Measurements from ENCODE around the gene CSRNP2. TPM values are rescaled to one million over a fixed set of nuclear protein-coding genes. Genes with fewer than 3 reads are reported as not detected.
A peak's percentile ranks its signal among the peaks of the same experiment; 100 is the strongest.

The CSRNP2 gene
- total and polyA plus RNA-seq, 3 experiments from 2014 or later: 4.8 to 21.5 (median 20.5) TPM

DNA sequence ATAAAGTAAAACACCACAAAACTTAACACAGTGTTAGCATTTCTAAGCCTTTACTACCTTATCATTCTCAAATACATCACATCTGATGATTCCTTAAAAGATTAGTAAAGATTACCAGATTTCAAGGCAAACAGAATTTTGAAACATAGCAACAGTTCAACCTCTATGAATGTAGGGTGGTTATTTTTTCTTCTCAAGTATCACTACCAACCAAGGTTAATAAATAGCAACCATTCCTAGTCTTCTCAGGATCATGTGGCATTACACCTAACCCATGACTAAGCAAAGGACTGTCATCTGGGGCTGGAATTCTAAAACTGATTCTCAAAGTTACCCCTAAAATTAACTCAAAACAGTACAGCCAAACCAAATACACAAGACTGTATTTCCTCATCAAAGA, 39.4 kb upstream of the CSRNP2 start:
- ChIA-PET CTCF (no interaction called here), POLR2A (no interaction called here)
- Mint-ChIP-seq H3K4me1 (peaks cover 0 to 9% (median 0%) of the 10 kb centered on the region in 3 donors), H3K27ac (peak overlapping the region in 1 of 8 donors; percentile 14), H3K27me3 (no peaks in the 10 kb centered on the region), H3K36me3 (peaks cover 0 to 31% (median 6%) of the 10 kb centered on the region in 3 donors), H3K9me3 (no peaks in the 10 kb centered on the region), H3K4me3 (no peak overlapping the region)
- Histone ChIP-seq H3K27ac (ENCODE audit: low read depth, low read length) (no peak overlapping the region), H3K36me3 (ENCODE audit: insufficient read depth, low read length) (no peaks in the 10 kb centered on the region), H3K4me1 (ENCODE audit: insufficient read depth, low read length) (no peaks in the 10 kb centered on the region), H3K27me3 (ENCODE audit: insufficient read depth, low read length, poor library complexity, severe bottlenecking) (no peaks in the 10 kb centered on the region), H3K9me3 (ENCODE audit: low read length) (no peaks in the 10 kb centered on the region), H3K4me3 (ENCODE audit: low read length) (no peak overlapping the region)
- DNase-seq: no peak

DNA sequence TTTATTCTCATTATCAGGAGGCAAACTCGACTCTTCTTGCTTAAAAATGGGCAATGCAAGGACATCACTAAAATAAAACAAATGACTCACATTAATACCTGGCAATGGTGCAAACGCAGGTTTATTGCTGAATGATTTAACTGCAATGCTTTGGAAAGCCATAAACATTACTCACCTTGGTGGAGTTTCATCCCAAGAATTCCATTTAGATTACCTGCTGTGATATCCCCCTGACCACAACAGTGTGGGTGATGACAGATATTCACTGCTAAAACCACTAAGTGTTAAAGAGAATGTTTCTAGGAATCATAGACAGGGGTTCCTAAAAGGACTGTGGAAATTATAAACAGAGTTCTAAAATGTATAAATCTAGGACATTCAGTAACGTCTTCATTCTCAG, 35.3 kb upstream of the CSRNP2 start:
- H3K27ac ChIP-seq (ENCODE audit: low read depth, low read length): no peak overlapping the region
- H3K9me3 ChIP-seq (ENCODE audit: low read length): no peaks in the 10 kb centered on the region
- Mint-ChIP-seq H3K27ac (no peak overlapping the region), H3K9me3 (no peaks in the 10 kb centered on the region), H3K36me3 (peaks cover 4 to 45% (median 17%) of the 10 kb centered on the region in 3 donors), H3K4me3 (no peak overlapping the region), H3K27me3 (no peaks in the 10 kb centered on the region), H3K4me1 (no peaks in the 10 kb centered on the region)
- H3K36me3 ChIP-seq (ENCODE audit: insufficient read depth, low read length): peaks cover 7% of the 10 kb centered on the region
- no peak overlapping the region for H3K4me3 ChIP-seq (ENCODE audit: low read length)
- no peaks in the 10 kb centered on the region for H3K4me1 ChIP-seq (ENCODE audit: insufficient read depth, low read length)
- H3K27me3 ChIP-seq (ENCODE audit: insufficient read depth, low read length, poor library complexity, severe bottlenecking): no peaks in the 10 kb centered on the region
- POLR2A ChIA-PET: no interaction called here
- CTCF ChIA-PET: no interaction called here
- no peak for DNase-seq

DNA sequence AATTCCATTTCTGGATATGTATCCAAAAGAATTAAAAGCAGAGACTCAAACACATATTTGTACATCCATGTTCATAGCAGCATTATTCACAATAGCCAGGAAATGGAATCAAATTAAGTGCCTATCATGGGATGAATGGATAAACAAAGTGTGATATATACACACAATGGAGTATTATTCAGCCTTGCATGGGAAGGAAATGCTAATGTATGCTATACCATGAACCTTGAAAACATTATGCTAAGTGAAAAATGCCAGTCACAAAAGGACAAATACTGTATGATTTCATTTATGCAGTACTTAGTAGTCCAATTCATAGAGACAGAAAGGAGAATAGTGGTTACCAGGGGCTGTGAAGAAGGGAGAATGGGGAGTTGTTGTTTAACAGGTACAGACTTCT, 32.1 kb upstream of the CSRNP2 start:
- Histone ChIP-seq H3K27me3 (ENCODE audit: insufficient read depth, low read length, poor library complexity, severe bottlenecking) (no peaks in the 10 kb centered on the region), H3K4me3 (ENCODE audit: low read length) (no peak overlapping the region), H3K36me3 (ENCODE audit: insufficient read depth, low read length) (peaks cover 17% of the 10 kb centered on the region), H3K27ac (ENCODE audit: low read depth, low read length) (no peak overlapping the region), H3K4me1 (ENCODE audit: insufficient read depth, low read length) (no peaks in the 10 kb centered on the region), H3K9me3 (ENCODE audit: low read length) (no peaks in the 10 kb centered on the region)
- H3K27ac Mint-ChIP-seq: no peak overlapping the region
- no peaks in the 10 kb centered on the region for H3K4me1 Mint-ChIP-seq
- no peaks in the 10 kb centered on the region for H3K9me3 Mint-ChIP-seq
- POLR2A ChIA-PET: no interaction called here
- DNase-seq: no peak
- H3K36me3 Mint-ChIP-seq: peaks cover 4 to 66% (median 19%) of the 10 kb centered on the region in 3 donors
- CTCF ChIA-PET: no interaction called here
- H3K4me3 Mint-ChIP-seq: no peak overlapping the region
- no peaks in the 10 kb centered on the region for H3K27me3 Mint-ChIP-seq

DNA sequence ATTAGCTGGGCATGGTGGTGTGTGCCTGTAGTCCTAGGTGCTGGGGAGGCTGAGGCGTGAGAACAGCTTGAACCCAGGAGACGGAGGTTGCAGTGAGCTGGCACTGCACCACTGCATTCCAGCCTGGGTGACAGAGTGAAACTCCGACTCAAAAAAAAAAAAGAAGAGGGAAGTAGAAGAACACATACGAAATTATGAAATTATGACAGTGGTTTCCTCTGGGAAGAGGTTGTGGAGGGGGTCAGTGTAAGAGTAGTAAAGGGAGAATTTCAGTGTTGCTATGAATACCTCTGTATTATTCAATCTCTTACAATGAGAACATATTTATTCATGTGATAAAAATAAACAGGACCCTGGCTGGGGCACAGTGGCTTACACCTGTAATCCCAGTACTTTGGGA, 24.7 kb upstream of the CSRNP2 start:
- Histone ChIP-seq H3K9me3 (ENCODE audit: low read length) (no peaks in the 10 kb centered on the region), H3K27ac (ENCODE audit: low read depth, low read length) (no peak overlapping the region), H3K4me1 (ENCODE audit: insufficient read depth, low read length) (no peaks in the 10 kb centered on the region), H3K27me3 (ENCODE audit: insufficient read depth, low read length, poor library complexity, severe bottlenecking) (no peaks in the 10 kb centered on the region), H3K4me3 (ENCODE audit: low read length) (no peak overlapping the region), H3K36me3 (ENCODE audit: insufficient read depth, low read length) (peaks cover 41% of the 10 kb centered on the region)
- POLR2A ChIA-PET: no interaction called here
- H3K9me3 Mint-ChIP-seq: no peaks in the 10 kb centered on the region
- H3K4me1 Mint-ChIP-seq: no peaks in the 10 kb centered on the region
- H3K27me3 Mint-ChIP-seq: no peaks in the 10 kb centered on the region
- CTCF ChIA-PET: no interaction called here
- no peak for DNase-seq
- no peak overlapping the region for H3K4me3 Mint-ChIP-seq
- peaks cover 8 to 76% (median 16%) of the 10 kb centered on the region in 3 donors for H3K36me3 Mint-ChIP-seq
- no peak overlapping the region for H3K27ac Mint-ChIP-seq

DNA sequence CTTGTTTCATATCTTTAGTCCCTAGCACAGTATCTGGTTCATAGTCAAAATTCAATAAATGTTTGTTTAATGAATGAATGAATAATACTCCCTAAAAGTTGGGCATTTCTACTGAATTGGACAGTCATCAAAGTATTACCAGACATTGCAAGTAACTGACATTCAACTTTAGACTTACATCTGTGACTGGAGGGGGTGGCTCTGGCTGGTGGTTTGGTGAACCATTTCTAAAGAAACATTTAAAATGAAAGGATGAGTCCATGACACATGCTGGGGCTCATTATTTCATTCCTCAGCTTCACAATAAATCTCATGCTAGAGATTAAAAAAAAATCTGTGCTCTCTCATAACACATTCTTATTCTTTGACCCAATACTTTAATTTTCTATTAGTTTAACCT, 20.6 kb upstream of the CSRNP2 start:
- Histone ChIP-seq H3K27ac (ENCODE audit: low read depth, low read length) (no peak overlapping the region), H3K4me3 (ENCODE audit: low read length) (no peak overlapping the region), H3K27me3 (ENCODE audit: insufficient read depth, low read length, poor library complexity, severe bottlenecking) (no peaks in the 10 kb centered on the region), H3K36me3 (ENCODE audit: insufficient read depth, low read length) (peaks cover 35% of the 10 kb centered on the region), H3K9me3 (ENCODE audit: low read length) (no peaks in the 10 kb centered on the region), H3K4me1 (ENCODE audit: insufficient read depth, low read length) (no peaks in the 10 kb centered on the region)
- ChIA-PET POLR2A (no interaction called here), CTCF (no interaction called here)
- Mint-ChIP-seq H3K4me3 (no peak overlapping the region), H3K36me3 (peaks cover 8 to 85% (median 23%) of the 10 kb centered on the region in 3 donors), H3K27me3 (no peaks in the 10 kb centered on the region), H3K4me1 (no peaks in the 10 kb centered on the region), H3K27ac (peak overlapping the region in 2 of 8 donors; percentile 11 to 54), H3K9me3 (no peaks in the 10 kb centered on the region)
- no peak for DNase-seq

DNA sequence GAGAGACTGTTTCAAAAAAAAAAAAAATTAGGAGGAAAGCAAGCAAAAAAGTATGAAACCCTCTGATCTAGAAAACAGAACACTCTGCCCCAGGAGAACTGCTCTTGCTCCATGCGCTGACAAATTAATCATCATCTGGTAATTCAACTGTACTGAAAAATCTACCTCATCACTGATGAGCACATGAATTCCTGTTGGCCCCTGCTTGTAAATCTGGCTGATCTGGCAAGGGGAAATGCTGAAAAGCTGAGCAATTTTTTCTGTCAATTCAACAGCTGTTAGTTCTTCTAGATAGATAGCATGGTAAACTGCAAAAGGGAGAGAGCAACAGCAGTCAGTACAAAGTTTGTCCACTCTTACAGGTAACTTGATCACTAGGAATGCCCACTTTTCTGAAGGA, 15.2 kb upstream of the CSRNP2 start:
- no peaks in the 10 kb centered on the region for H3K4me1 ChIP-seq (ENCODE audit: insufficient read depth, low read length)
- no peak overlapping the region for H3K27ac Mint-ChIP-seq
- no peaks in the 10 kb centered on the region for H3K4me1 Mint-ChIP-seq
- no peak for DNase-seq
- no peak overlapping the region for H3K4me3 Mint-ChIP-seq
- no peaks in the 10 kb centered on the region for H3K27me3 ChIP-seq (ENCODE audit: insufficient read depth, low read length, poor library complexity, severe bottlenecking)
- H3K36me3 ChIP-seq (ENCODE audit: insufficient read depth, low read length): peaks cover 37% of the 10 kb centered on the region
- H3K27me3 Mint-ChIP-seq: no peaks in the 10 kb centered on the region
- ChIA-PET POLR2A (no interaction called here), CTCF (no interaction called here)
- no peak overlapping the region for H3K27ac ChIP-seq (ENCODE audit: low read depth, low read length)
- no peaks in the 10 kb centered on the region for H3K9me3 Mint-ChIP-seq
- no peaks in the 10 kb centered on the region for H3K9me3 ChIP-seq (ENCODE audit: low read length)
- peaks cover 4 to 84% (median 22%) of the 10 kb centered on the region in 3 donors for H3K36me3 Mint-ChIP-seq
- no peak overlapping the region for H3K4me3 ChIP-seq (ENCODE audit: low read length)

DNA sequence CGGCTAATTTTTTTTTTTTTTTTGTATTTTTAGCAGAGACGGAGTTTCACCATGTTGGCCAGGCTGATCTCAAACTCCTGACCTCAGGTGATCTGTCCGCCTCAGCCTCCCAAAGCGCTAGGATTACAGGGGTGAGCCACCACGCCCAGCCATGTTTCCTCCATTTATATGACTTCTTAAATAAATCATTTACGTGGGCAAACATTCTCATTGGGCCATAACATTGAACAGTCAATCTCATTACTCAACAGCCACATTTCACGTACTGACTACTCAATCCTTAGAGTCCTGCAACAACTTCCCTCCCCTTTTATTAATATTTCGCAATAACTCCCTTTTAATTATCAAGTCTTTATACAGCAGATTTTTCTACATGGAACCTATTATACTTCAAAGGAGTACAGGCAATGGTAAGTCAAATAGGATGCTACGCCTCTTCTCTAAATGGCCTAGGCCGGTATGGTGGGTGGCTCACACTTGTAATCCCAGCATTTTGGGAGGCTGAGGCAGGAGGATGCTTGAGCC, 7.4 kb upstream of the CSRNP2 start:
- Mint-ChIP-seq H3K4me3 (no peak overlapping the region), H3K4me1 (peaks cover 0 to 6% (median 4%) of the 10 kb centered on the region in 3 donors), H3K27ac (peak overlapping the region in 1 of 8 donors; percentile 43), H3K36me3 (peaks cover 0 to 28% (median under 1%) of the 10 kb centered on the region in 3 donors), H3K27me3 (no peaks in the 10 kb centered on the region), H3K9me3 (no peaks in the 10 kb centered on the region)
- DNase-seq: no peak
- H3K27me3 ChIP-seq (ENCODE audit: insufficient read depth, low read length, poor library complexity, severe bottlenecking): no peaks in the 10 kb centered on the region
- peaks cover 18% of the 10 kb centered on the region for H3K36me3 ChIP-seq (ENCODE audit: insufficient read depth, low read length)
- no peaks in the 10 kb centered on the region for H3K4me1 ChIP-seq (ENCODE audit: insufficient read depth, low read length)
- H3K27ac ChIP-seq (ENCODE audit: low read depth, low read length): no peak overlapping the region
- H3K9me3 ChIP-seq (ENCODE audit: low read length): no peaks in the 10 kb centered on the region
- ChIA-PET POLR2A (no interaction called here), CTCF (no interaction called here)
- no peak overlapping the region for H3K4me3 ChIP-seq (ENCODE audit: low read length)

DNA sequence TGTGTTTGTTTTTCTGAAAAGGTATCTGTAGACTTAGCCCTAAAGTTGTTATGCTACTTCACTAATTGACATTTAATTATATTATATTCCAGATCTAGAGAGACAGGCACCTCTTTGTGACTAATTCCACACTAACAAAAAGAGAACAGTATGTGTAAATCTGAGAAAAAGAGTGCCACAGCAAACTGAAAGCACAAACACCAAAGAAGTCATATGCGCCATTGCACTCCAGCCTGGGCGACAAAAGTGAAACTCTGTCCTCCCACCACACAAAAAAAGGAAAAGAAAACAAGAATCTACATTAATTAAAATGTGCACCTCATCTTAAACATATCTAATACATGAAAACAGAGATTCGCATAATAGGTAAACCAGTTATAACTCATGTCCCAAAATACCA, 4.4 kb upstream of the CSRNP2 start:
- Mint-ChIP-seq H3K36me3 (peaks cover 0 to 8% (median 0%) of the 10 kb centered on the region in 3 donors), H3K4me1 (peaks cover 7 to 17% (median 11%) of the 10 kb centered on the region in 3 donors), H3K27me3 (peaks cover 0 to 2% of the 10 kb centered on the region in 2 donors), H3K4me3 (peak overlapping the region in 1 of 7 donors; percentile 14), H3K27ac (peak overlapping the region in 2 of 8 donors; percentile 23 to 61), H3K9me3 (no peaks in the 10 kb centered on the region)
- DNase-seq: no peak
- Histone ChIP-seq H3K4me1 (ENCODE audit: insufficient read depth, low read length) (no peaks in the 10 kb centered on the region), H3K27me3 (ENCODE audit: insufficient read depth, low read length, poor library complexity, severe bottlenecking) (no peaks in the 10 kb centered on the region), H3K9me3 (ENCODE audit: low read length) (no peaks in the 10 kb centered on the region), H3K4me3 (ENCODE audit: low read length) (no peak overlapping the region), H3K36me3 (ENCODE audit: insufficient read depth, low read length) (no peaks in the 10 kb centered on the region), H3K27ac (ENCODE audit: low read depth, low read length) (no peak overlapping the region)
- ChIA-PET POLR2A (no interaction called here), CTCF (no interaction called here)
